Measurements from ENCODE around the gene SLC30A1.
"Not testable (repeated sequence)": the region's sequence is repeated elsewhere in the genome, so short reads cannot be mapped to it uniquely, and the experiment has no call there.

The SLC30A1 gene

GRCh38 chr1:211578640-211579439 lies at the start of gene SLC30A1:
SLC30A1 (minus strand) TSS chr1:211579161; CDS start chr1:211578612, 549 bp downstream.
- Histone ChIP-seq H3K27me3 (ENCODE audit: control insufficient read depth, insufficient read depth, low read length) (no peaks in the 10 kb centered on the region), H3K9ac (ENCODE audit: low read length) (peak within 1 kb of the TSS; percentile 82), H3K27ac (ENCODE audit: low read depth, low read length) (peak within 1 kb of the TSS; percentile 85), H3K4me3 (ENCODE audit: low read length) (peak within 1 kb of the TSS; percentile 86), H3K36me3 (ENCODE audit: control insufficient read depth, insufficient read depth, low read length) (peaks cover 4% of the 10 kb centered on the region), H3K4me1 (ENCODE audit: control insufficient read depth, insufficient read depth, low read length) (peaks cover 7% of the 10 kb centered on the region)

GRCh38 chr1:211628417-211628816 lies 49.5 kb upstream of the SLC30A1 start:
- H3K4me1 ChIP-seq (ENCODE audit: control insufficient read depth, insufficient read depth, low read length) = peaks cover 11% of the 10 kb centered on the region
- H3K36me3 ChIP-seq (ENCODE audit: control insufficient read depth, insufficient read depth, low read length) = no peaks in the 10 kb centered on the region
- H3K27ac ChIP-seq (ENCODE audit: low read depth, low read length) = no peak overlapping the region
- no peak overlapping the region for H3K4me3 ChIP-seq (ENCODE audit: low read length)
- no peak overlapping the region for H3K9ac ChIP-seq (ENCODE audit: low read length)
- H3K27me3 ChIP-seq (ENCODE audit: control insufficient read depth, insufficient read depth, low read length) = no peaks in the 10 kb centered on the region

- Histone ChIP-seq H3K36me3 (ENCODE audit: control insufficient read depth, insufficient read depth, low read length) (no peaks in the 10 kb centered on the region), H3K9ac (ENCODE audit: low read length) (no peak overlapping the region), H3K4me3 (ENCODE audit: low read length) (no peak overlapping the region), H3K27me3 (ENCODE audit: control insufficient read depth, insufficient read depth, low read length) (no peaks in the 10 kb centered on the region), H3K27ac (ENCODE audit: low read depth, low read length) (no peak overlapping the region), H3K4me1 (ENCODE audit: control insufficient read depth, insufficient read depth, low read length) (no peaks in the 10 kb centered on the region)
Observed at GRCh38 chr1:211627259-211627658, 48.3 kb upstream of the SLC30A1 start.

GRCh38 chr1:211625866-211626265 lies 46.9 kb upstream of the SLC30A1 start:
- H3K27ac ChIP-seq (ENCODE audit: low read depth, low read length); H3K27me3 ChIP-seq (ENCODE audit: control insufficient read depth, insufficient read depth, low read length); H3K36me3 ChIP-seq (ENCODE audit: control insufficient read depth, insufficient read depth, low read length); H3K9ac ChIP-seq (ENCODE audit: low read length); H3K4me1 ChIP-seq (ENCODE audit: control insufficient read depth, insufficient read depth, low read length); H3K4me3 ChIP-seq (ENCODE audit: low read length): not testable (repeated sequence)

- H3K27ac ChIP-seq (ENCODE audit: low read depth, low read length) = no peak overlapping the region
- no peak overlapping the region for H3K4me3 ChIP-seq (ENCODE audit: low read length)
- H3K4me1 ChIP-seq (ENCODE audit: control insufficient read depth, insufficient read depth, low read length) = no peaks in the 10 kb centered on the region
- H3K27me3 ChIP-seq (ENCODE audit: control insufficient read depth, insufficient read depth, low read length) = no peaks in the 10 kb centered on the region
- no peaks in the 10 kb centered on the region for H3K36me3 ChIP-seq (ENCODE audit: control insufficient read depth, insufficient read depth, low read length)
- no peak overlapping the region for H3K9ac ChIP-seq (ENCODE audit: low read length)
Observed at GRCh38 chr1:211625040-211625439, 46.1 kb upstream of the SLC30A1 start.

GRCh38 chr1:211623515-211623914 lies 44.6 kb upstream of the SLC30A1 start:
- no peaks in the 10 kb centered on the region for H3K4me1 ChIP-seq (ENCODE audit: control insufficient read depth, insufficient read depth, low read length)
- no peaks in the 10 kb centered on the region for H3K36me3 ChIP-seq (ENCODE audit: control insufficient read depth, insufficient read depth, low read length)
- no peak overlapping the region for H3K9ac ChIP-seq (ENCODE audit: low read length)
- no peak overlapping the region for H3K4me3 ChIP-seq (ENCODE audit: low read length)
- no peaks in the 10 kb centered on the region for H3K27me3 ChIP-seq (ENCODE audit: control insufficient read depth, insufficient read depth, low read length)
- H3K27ac ChIP-seq (ENCODE audit: low read depth, low read length) = no peak overlapping the region

GRCh38 chr1:211621447-211622198 lies 42.7 kb upstream of the SLC30A1 start:
- H3K27ac ChIP-seq (ENCODE audit: low read depth, low read length) = no peak overlapping the region
- no peaks in the 10 kb centered on the region for H3K4me1 ChIP-seq (ENCODE audit: control insufficient read depth, insufficient read depth, low read length)
- no peak overlapping the region for H3K4me3 ChIP-seq (ENCODE audit: low read length)
- no peaks in the 10 kb centered on the region for H3K36me3 ChIP-seq (ENCODE audit: control insufficient read depth, insufficient read depth, low read length)
- H3K9ac ChIP-seq (ENCODE audit: low read length) = no peak overlapping the region
- H3K27me3 ChIP-seq (ENCODE audit: control insufficient read depth, insufficient read depth, low read length) = no peaks in the 10 kb centered on the region

- no peak overlapping the region for H3K4me3 ChIP-seq (ENCODE audit: low read length)
- no peak overlapping the region for H3K9ac ChIP-seq (ENCODE audit: low read length)
- H3K27ac ChIP-seq (ENCODE audit: low read depth, low read length) = no peak overlapping the region
- no peaks in the 10 kb centered on the region for H3K4me1 ChIP-seq (ENCODE audit: control insufficient read depth, insufficient read depth, low read length)
- H3K27me3 ChIP-seq (ENCODE audit: control insufficient read depth, insufficient read depth, low read length) = no peaks in the 10 kb centered on the region
- no peaks in the 10 kb centered on the region for H3K36me3 ChIP-seq (ENCODE audit: control insufficient read depth, insufficient read depth, low read length)
Observed at GRCh38 chr1:211620097-211620496, 41.1 kb upstream of the SLC30A1 start.

- Histone ChIP-seq H3K9ac (ENCODE audit: low read length) (no peak overlapping the region), H3K4me3 (ENCODE audit: low read length) (no peak overlapping the region), H3K36me3 (ENCODE audit: control insufficient read depth, insufficient read depth, low read length) (no peaks in the 10 kb centered on the region), H3K27me3 (ENCODE audit: control insufficient read depth, insufficient read depth, low read length) (no peaks in the 10 kb centered on the region), H3K27ac (ENCODE audit: low read depth, low read length) (no peak overlapping the region), H3K4me1 (ENCODE audit: control insufficient read depth, insufficient read depth, low read length) (no peaks in the 10 kb centered on the region)
Observed at GRCh38 chr1:211619033-211619996, 40.4 kb upstream of the SLC30A1 start.

GRCh38 chr1:211616965-211617297 lies 38.0 kb upstream of the SLC30A1 start:
- Histone ChIP-seq H3K27ac (ENCODE audit: low read depth, low read length) (peak overlapping the region; percentile 30), H3K4me1 (ENCODE audit: control insufficient read depth, insufficient read depth, low read length) (no peaks in the 10 kb centered on the region), H3K27me3 (ENCODE audit: control insufficient read depth, insufficient read depth, low read length) (no peaks in the 10 kb centered on the region), H3K4me3 (ENCODE audit: low read length) (no peak overlapping the region), H3K36me3 (ENCODE audit: control insufficient read depth, insufficient read depth, low read length) (no peaks in the 10 kb centered on the region), H3K9ac (ENCODE audit: low read length) (no peak overlapping the region)

- Histone ChIP-seq H3K36me3 (ENCODE audit: control insufficient read depth, insufficient read depth, low read length) (no peaks in the 10 kb centered on the region), H3K4me3 (ENCODE audit: low read length) (no peak overlapping the region), H3K9ac (ENCODE audit: low read length) (no peak overlapping the region), H3K27me3 (ENCODE audit: control insufficient read depth, insufficient read depth, low read length) (no peaks in the 10 kb centered on the region), H3K27ac (ENCODE audit: low read depth, low read length) (peak overlapping the region; percentile 30), H3K4me1 (ENCODE audit: control insufficient read depth, insufficient read depth, low read length) (no peaks in the 10 kb centered on the region)
Observed at GRCh38 chr1:211616231-211616964, 37.4 kb upstream of the SLC30A1 start.
